Umbilical cord (tissue), 2 donors: ENCODE results near the gene UNC13D. TPM values are rescaled to one million over a fixed set of nuclear protein-coding genes. Genes with fewer than 3 reads are reported as not detected.

Experiments used
- DNase-seq: peaks from one replicate; pipeline ENCODE4 v3.0.0-alpha.2; 2015; ENCODE audit warnings: low spot score
- total RNA-seq: library from RNA; depleted of rRNA; stranded (reverse); fragments of >200 nt; gene quantifications from one replicate; pipeline ENCODE4 v1.2.3, GENCODE V29; 2014; ENCODE audit warnings: low replicate concordance; ENCODE audit not compliant: insufficient read depth

Gene UNC13D
- total RNA-seq, 1 donor from 2014 or later: 8.9 TPM

- DNase-seq: peak; percentile 42
Observed at GRCh38 chr17:75834928-75835653, 9.1 kb downstream of the UNC13D start.

- no peak for DNase-seq
Observed at GRCh38 chr17:75834279-75834920, 9.8 kb downstream of the UNC13D start.

- DNase-seq: no peak
Observed at GRCh38 chr17:75832652-75833400, 11.4 kb downstream of the UNC13D start.

GRCh38 chr17:75832164-75832651 is 12.0 kb downstream of the UNC13D start:
- DNase-seq: no peak

GRCh38 chr17:75831032-75831571 is 13.1 kb downstream of the UNC13D start:
- no peak for DNase-seq

GRCh38 chr17:75830164-75831031 is 13.8 kb downstream of the UNC13D start:
- no peak for DNase-seq

- DNase-seq: no peak
Observed at GRCh38 chr17:75829747-75830146, 14.5 kb downstream of the UNC13D start.

GRCh38 chr17:75828741-75829140 is 15.5 kb downstream of the UNC13D start:
- DNase-seq: no peak

- DNase-seq: no peak
Observed at GRCh38 chr17:75828076-75828400, 16.2 kb downstream of the UNC13D start.

- DNase-seq: peak; percentile 66
Observed at GRCh38 chr17:75827308-75828075, 16.7 kb downstream of the UNC13D start.

- DNase-seq: no peak
Observed at GRCh38 chr17:75826561-75827307, 17.5 kb downstream of the UNC13D start.

- no peak for DNase-seq
Observed at GRCh38 chr17:75825748-75826370, 18.3 kb downstream of the UNC13D start.

- peak; percentile 87 for DNase-seq
Observed at GRCh38 chr17:75825149-75825552, 19.1 kb downstream of the UNC13D start.

- DNase-seq: peak; percentile 92
Observed at GRCh38 chr17:75824666-75825065, 19.5 kb downstream of the UNC13D start.

GRCh38 chr17:75824050-75824552 is 20.1 kb downstream of the UNC13D start:
- DNase-seq: no peak

GRCh38 chr17:75823257-75824041 is 20.8 kb downstream of the UNC13D start:
- no peak for DNase-seq

- DNase-seq: no peak
Observed at GRCh38 chr17:75822800-75823166, 21.4 kb downstream of the UNC13D start.

GRCh38 chr17:75822119-75822799 is 21.9 kb downstream of the UNC13D start:
- no peak for DNase-seq
